Measurements from ENCODE around the gene IFT81.
"Not testable (repeated sequence)": the region's sequence is repeated elsewhere in the genome, so short reads cannot be mapped to it uniquely, and the experiment has no call there.

IFT81 gene

GRCh38 chr12:110248096-110248447, 123.9 kb downstream of the IFT81 start:
- DNase-seq: no peak

- DNase-seq: no peak
Observed at GRCh38 chr12:110249105-110249504, 124.9 kb downstream of the IFT81 start.

- DNase-seq: no peak
Observed at GRCh38 chr12:110249716-110250225, 125.6 kb downstream of the IFT81 start.

GRCh38 chr12:110251381-110251780, 127.2 kb downstream of the IFT81 start:
- DNase-seq: no peak

GRCh38 chr12:110252716-110253115, 128.6 kb downstream of the IFT81 start:
- DNase-seq: no peak

- DNase-seq: no peak
Observed at GRCh38 chr12:110253176-110253575, 129.0 kb downstream of the IFT81 start.

GRCh38 chr12:110254971-110255540, 130.9 kb downstream of the IFT81 start:
- DNase-seq: peak; percentile 82

GRCh38 chr12:110255890-110256456, 131.8 kb downstream of the IFT81 start:
- DNase-seq: not testable (repeated sequence)

GRCh38 chr12:110256780-110257431, 132.7 kb downstream of the IFT81 start:
- no peak for DNase-seq

GRCh38 chr12:110258466-110258865, 134.3 kb downstream of the IFT81 start:
- no peak for DNase-seq

- DNase-seq: peak; percentile 49
Observed at GRCh38 chr12:110262442-110263388, 138.6 kb downstream of the IFT81 start.

- DNase-seq: no peak
Observed at GRCh38 chr12:110266381-110266960, 142.3 kb downstream of the IFT81 start.

- DNase-seq: no peak
Observed at GRCh38 chr12:110266980-110267620, 142.9 kb downstream of the IFT81 start.

All from NCI-H510A treated with DMSO at 0.1 percent for 48 hours (cell line).